Fibroblast of upper back skin (primary cell): ENCODE results near the gene OR5AS1.
"Not testable (repeated sequence)": the region's sequence is repeated elsewhere in the genome, so short reads cannot be mapped to it uniquely, and the experiment has no call there.

Experiments
- DNase-seq: peaks from one replicate; pipeline ENCODE4 v3.0.0-alpha.2; 2013

The OR5AS1 gene

GRCh38 chr11:56027354-56027753 is at the start of gene OR5AS1:
TSS of gene OR5AS1 (plus strand) at chr11:56027654. CDS start at chr11:56030419, 2,765 bp downstream.
- DNase-seq, result no peak

- no peak for DNase-seq
Measured at GRCh38 chr11:55994525-55994924, 32.9 kb upstream of the OR5AS1 start, which contains the start of gene OR5F1. TSS of gene OR5F1 (minus strand) at chr11:55994625. CDS start at chr11:55994625, 0 bp downstream.

GRCh38 chr11:56010716-56011115 is 16.7 kb upstream of the OR5AS1 start:
- DNase-seq, result no peak

GRCh38 chr11:56013805-56014204 is 13.6 kb upstream of the OR5AS1 start:
- no peak for DNase-seq

- no peak for DNase-seq
Measured at GRCh38 chr11:56045538-56045937, 18.1 kb downstream of the OR5AS1 start.

GRCh38 chr11:56048480-56048879 is 21.0 kb downstream of the OR5AS1 start:
- no peak for DNase-seq

- no peak for DNase-seq
Measured at GRCh38 chr11:56049487-56049886, 22.0 kb downstream of the OR5AS1 start.

- DNase-seq, result not testable (repeated sequence)
Measured at GRCh38 chr11:56056366-56056765, 28.9 kb downstream of the OR5AS1 start.

- not testable (repeated sequence) for DNase-seq
Measured at GRCh38 chr11:56057661-56058237, 30.3 kb downstream of the OR5AS1 start.

GRCh38 chr11:56058260-56058780 is 30.9 kb downstream of the OR5AS1 start:
- not testable (repeated sequence) for DNase-seq

- no peak for DNase-seq
Measured at GRCh38 chr11:56066980-56067379, 39.5 kb downstream of the OR5AS1 start.
